Neural progenitor cell (in vitro differentiated cells): ENCODE results near the gene CPD.
"Not testable (repeated sequence)": the region's sequence is repeated elsewhere in the genome, so short reads cannot be mapped to it uniquely, and the experiment has no call there.

Source experiments
- CTCF ChIP-seq: fragments of 200-600 bp; sonication (generic); IDR thresholded peaks from 2 replicates; pipeline ENCODE4 v1.5.1; 2017; ENCODE audit warnings: antibody characterized with exemption, mild to moderate bottlenecking
- EZH2 ChIP-seq: fragments of 200-600 bp; sonication (generic); IDR thresholded peaks from 2 replicates; pipeline ENCODE4 v1.6.1; 2017; ENCODE audit warnings: antibody characterized with exemption, mild to moderate bottlenecking, moderate library complexity

- not testable (repeated sequence) for TF ChIP-seq CTCF, EZH2
Measured at GRCh38 chr17:30351263-30351662, 27.5 kb upstream of the CPD start.
